GM19438 (cell line): ENCODE measurements around the gene SP100.
A peak's percentile ranks its signal among the peaks of the same experiment; 100 is the strongest.

Experiments used
- ATAC-seq: cut with Tn5 transposase; IDR thresholded peaks from one replicate; pipeline ENCODE4 v1.9.1; 2021; ENCODE audit warnings: low read depth; ENCODE audit not compliant: unreplicated experiment

SP100 gene

DNA sequence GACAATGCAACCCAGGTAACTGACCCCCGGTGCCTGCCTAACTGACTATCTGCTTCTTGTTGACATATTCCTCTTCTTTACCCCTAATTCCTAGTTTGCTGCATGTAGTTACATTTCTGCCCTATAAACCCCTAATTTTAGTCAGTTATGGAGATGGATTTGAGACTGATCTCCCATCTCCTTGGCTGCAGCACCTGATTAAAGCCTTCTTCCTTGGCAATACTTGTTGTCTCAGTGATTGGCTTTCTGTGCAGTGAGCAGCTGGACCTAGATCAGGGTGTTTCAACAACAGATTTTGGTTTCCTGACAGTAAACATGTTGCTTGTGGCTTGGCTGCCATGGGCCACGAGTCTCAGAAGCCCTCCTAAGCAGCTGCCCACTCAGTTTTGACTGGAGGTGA is 105.4 kb downstream of the SP100 start:
- ATAC-seq: no peak

DNA sequence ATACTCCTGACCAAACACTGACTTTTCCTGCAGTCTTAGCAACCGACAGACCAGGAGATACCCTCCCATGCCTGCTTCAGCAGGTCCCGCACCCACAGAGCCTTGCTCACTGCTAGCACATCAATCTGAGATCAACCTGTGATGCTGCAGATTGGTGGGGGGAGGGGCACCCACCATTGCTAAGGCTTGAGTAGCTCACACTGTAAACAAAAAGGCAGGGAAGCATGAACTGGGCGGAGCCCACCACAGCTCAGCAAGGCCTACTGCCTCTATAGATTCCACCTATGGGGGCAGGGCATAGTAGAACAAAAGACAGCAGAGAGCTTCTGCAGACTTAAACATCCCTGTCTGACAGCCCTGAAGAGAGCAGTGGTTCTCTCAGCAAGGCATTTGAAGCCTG is 109.7 kb downstream of the SP100 start:
- no peak for ATAC-seq

DNA sequence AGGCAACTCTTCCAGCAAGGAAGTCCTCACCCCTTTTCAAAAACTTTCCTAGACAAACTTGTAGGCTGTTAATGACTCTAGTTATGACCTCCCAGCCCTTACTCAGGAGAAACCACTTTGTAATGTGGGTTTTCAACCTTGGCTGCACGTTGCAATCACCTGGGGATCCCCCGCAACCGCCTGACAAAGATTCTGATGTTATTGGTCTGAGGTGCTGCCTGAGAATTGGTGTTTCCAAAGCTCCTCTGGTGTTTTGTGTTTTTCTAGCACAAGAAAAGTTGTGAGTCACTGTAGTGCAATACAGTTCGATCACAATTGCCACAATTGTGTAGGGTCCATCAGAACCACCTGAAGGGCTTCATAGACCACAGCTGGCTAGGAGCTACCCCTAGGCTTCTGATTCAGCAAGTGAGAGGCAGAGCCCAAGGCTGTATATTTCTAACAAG is 121.6 kb downstream of the SP100 start:
- ATAC-seq: peak; percentile 57

DNA sequence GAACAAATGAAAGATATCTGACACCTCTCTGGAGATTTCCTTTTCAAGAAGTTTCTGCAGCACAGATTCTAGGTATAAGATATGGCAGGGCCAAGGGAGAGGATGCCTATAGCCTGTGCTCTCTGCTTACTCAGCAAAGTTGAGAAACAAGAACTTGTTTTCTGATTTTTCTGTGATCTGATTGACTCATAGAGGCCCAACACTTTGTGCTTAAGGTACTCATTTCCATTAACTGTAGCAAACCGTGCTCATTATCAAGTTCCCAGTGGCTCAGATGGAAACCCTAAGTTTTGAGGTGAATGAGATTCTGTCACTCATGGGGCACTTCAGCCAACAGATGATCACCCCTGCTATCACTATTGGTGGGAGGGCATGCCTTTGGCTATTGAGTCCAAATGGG is 124.3 kb downstream of the SP100 start:
- no peak for ATAC-seq

DNA sequence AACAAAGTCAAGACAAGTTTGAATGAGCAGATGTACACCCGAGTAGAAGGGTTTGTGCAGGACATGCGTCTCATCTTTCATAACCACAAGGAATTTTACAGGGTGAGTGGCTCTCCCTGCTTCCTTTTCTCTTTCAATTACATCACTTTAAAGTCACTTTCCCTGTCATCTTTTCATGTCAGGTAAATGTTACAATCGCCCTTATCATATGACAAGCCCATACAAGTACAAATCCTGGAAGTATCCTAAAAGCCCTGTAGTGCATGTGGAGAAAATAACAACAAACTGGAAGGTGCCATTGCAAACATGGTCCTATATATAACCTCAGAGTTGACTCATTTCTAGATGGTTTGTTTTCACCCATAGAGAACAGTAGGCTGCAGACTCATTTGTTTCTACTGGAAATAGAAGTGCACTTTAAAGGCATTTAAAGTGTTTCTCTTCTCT is 126.0 kb downstream of the SP100 start:
- ATAC-seq: peak; percentile 69

DNA sequence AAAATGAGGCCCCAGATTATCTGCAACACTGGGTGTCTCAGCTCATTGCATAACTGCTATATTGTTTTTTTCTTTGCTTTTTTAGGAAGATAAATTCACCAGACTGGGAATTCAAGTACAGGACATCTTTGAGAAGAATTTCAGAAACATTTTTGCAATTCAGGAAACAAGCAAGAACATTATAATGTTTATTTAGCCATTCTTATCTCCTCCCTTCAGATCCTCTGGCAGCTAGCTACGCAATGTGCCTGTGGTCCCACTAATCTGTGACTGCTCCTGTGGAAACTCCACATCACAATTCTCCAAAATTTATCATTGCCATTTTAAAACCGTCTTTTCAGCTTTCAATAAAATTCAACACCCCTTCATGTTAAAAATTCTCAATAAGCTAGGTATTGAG is 126.8 kb downstream of the SP100 start:
- no peak for ATAC-seq

DNA sequence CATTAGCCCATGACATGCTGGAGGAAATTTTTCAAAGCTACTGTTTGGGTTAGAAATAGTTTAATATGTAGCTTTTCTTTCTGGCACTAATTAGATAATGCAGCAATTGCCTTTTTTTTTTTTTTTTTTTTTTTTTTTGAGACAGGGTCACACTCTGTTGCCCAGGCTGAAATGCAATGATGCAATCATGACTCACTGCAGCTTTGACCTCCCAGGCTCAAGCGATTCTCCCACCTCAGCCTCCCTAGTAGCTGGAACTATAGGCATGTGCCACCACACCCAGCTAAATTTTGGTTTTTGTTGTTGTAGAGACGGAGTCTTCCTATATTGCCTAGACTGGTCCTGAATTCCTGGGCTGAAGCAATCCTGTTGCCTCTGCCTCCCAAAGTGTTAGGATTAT is 136.2 kb downstream of the SP100 start:
- no peak for ATAC-seq

DNA sequence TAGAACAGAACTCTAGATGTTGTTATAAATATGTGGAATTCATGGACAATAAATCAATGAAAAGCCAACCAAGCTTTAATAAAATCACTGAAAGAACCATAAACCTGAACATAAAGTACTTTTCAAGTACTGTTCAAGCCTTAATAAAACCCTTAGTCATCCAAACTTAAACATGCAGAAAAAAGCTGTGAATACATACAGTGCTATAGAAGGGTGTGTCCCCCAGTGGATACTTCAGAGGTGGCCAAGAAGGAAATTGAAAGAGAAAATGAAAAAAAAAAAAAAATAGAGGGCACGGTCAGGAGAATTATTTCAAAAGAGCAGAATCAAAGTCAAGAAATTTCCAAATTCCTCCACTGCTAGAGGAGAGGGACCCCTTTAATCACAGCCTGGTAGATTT is 141.1 kb downstream of the SP100 start:
- no peak for ATAC-seq

GRCh38 chr2:230564805-230565779 is 149.1 kb downstream of the SP100 start:
- no peak for ATAC-seq

DNA sequence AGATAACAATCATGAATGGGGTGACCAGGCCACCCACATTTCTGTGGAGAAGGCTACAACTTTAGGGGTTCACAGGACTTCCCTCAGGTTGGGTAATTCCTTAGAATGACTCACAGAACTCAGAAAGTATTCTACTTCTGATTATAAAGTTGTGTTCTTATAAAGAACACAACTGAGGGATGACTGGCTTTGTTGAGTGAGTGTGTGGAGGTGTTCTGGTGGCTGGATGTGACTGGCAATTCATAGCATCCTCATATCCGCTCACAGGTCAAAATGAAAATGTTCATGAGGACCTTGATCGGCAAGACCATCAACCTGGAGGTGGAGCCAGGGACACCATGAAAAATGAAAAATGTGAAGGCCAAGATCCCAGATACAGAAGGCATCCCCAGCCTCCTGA is 153.3 kb downstream of the SP100 start:
- ATAC-seq: no peak

DNA sequence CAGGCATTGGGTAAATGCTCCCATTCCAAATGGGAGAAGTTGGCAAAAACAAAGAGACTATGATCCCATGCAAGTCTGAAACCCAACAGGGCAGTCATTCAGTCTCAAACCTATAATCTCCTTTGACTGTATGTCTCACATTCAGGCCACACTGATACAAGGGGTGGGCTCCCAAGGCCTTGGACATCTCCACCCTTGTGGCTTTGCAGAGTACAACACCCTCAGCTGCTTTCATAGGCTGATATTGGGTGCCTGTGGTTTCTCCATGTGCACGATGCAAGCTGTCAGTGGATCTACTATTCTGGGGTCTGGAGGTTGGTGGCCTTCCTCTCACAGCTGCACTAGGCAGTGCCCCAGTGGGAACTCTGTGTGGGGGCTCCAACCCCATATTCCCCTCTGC is 155.0 kb downstream of the SP100 start:
- ATAC-seq: no peak

DNA sequence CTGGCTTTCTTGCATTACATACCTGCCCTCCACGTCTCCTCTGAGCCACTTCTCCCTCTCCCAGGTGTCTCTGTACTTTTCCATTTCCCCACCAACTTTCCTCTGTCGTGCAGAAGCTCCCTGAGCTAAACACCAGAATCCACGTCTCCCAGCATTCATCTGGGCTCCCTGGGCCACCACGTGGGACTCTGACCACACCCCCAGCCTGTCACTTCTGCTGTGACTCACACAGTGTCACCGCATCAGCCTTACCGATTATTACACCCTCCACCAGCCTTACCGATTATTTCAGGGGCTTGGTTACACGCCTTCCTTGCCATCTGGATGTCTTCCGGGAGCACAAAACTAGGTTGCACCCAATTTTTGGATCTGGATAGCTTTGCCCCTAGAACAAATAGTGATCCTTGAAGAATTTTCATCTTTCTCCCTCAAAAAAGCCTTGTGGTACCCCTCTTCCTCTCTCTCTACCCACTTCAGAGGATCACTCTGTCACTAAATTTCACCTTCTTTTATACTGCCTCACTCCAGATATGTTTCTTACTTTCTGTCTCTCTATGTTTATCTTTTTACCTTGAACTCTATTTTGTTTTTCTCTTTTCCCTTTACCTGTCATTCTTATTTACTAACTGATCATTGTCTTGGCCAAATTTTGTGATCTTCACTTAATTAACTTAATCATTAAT is 159.8 kb downstream of the SP100 start:
- no peak for ATAC-seq

DNA sequence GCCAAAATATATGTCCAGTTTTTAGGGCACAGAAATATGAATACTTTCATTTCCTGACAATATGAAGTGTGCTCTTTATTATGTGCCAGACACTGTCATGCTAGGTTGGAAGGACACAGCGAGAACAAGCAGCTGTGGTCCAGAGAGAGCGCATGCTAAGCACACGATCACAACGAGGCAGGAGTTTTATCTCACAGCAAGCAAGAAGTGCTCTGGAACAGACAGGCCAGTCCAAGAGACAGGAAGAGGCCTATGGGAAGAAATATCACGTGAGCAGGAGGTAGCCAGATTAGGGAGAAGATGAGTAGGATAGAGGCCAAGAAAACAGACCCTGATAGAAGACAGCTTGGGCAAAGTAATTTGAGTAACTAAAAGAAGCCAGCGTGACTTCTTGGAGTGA is 161.1 kb downstream of the SP100 start:
- no peak for ATAC-seq

DNA sequence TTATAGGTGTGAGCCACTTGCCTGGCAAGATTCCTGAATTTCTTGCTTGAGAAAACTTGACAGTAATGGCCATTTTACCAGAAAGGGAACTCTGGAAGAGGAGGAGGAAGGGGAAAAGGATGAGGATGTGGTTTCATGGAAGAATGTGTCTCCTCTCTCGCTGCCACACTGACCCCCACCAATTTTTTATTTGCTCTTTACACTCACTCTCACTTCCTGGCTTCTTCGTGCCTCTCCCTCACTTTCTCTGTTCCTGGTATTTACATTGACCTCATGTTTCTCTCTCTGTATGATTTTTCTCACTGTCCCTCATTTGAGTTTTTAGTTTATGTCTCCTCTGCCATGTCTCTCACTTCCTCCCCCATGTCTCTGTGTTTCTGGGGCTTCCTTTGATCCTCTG is 162.1 kb downstream of the SP100 start:
- ATAC-seq: no peak

DNA sequence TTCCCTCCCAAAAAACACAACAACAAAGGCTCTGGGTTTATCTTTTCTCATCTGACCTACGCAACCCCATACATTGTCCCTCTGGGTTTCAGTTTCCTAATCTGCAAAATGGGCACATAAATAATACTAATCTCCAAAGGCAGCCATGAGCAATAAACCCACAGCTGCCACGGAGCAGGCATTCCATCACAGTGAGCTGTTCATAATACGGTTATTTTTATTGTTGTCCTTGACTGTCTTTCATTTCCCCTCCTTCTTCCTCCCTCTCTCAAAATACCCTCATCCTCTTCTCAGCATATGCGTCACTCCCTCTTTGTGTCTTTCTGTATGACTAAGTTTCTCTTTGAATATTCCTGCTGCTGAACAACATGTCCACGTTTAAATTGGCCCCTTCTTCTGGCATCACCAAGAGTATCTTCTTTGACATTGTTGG is 166.9 kb downstream of the SP100 start:
- ATAC-seq: no peak

DNA sequence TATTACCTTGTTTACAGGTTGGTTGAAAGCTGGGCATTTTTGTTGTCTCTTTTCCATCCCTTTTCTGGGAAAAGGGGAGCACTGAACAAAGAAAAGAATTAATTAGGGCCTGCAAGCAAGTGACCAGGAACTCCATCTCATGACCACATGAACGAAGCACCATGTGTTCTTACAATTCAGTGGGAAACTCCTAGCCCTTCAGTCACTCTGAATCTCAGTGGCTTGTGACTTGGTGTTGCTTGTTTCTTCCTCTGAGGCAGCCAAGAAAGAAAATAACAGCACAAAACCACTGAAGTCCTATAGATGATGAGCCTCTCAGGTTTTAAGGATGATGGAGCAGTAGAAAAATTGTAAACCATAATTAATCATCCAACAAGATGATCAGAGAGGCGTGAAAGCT is 167.6 kb downstream of the SP100 start:
- no peak for ATAC-seq

- no peak for ATAC-seq
Observed at GRCh38 chr2:230586328-230586982, 170.5 kb downstream of the SP100 start.

GRCh38 chr2:230589025-230589424 is 173.0 kb downstream of the SP100 start:
- ATAC-seq: no peak

- peak; percentile 92 for ATAC-seq
Observed at GRCh38 chr2:230589497-230590015, 173.6 kb downstream of the SP100 start.

DNA sequence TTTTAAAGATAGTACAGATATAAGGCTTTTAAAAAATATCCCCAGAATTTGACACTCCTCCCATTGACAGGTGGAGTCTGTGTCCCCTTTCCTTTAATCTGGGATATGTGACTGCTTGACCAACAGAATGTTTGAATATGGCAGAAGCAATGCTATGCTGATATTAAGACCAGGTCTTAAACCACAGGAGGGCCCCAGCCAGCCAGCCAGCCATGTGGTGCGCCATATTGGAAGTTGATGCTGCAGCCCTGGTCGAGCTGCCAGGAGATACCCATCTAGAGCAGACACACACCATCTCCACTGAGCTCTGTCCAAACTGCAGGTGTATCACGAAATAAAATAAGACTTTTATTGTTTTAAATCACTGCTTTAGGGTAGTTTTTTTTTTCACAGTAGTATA is 174.3 kb downstream of the SP100 start:
- no peak for ATAC-seq

DNA sequence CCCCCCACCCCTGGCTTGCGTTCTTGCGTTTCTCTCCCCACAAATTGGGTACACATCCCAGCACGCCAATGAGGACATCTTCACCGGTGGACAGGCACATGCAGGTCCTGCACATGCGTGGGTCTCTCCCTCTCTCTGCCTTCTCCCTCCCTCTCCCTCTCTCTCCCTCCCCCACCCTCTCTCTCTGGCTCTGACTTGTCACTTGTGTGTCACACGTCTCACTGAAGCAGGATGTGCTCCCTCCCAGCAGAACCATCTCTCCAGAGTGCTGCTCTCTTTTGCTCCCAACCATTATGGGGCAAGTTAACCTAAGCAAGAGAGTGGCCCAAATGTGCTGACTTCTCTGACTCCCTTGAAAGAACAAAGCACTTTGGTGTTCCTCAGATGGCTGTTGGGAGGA is 175.8 kb downstream of the SP100 start:
- no peak for ATAC-seq
